Measurements from ENCODE around the gene TMEM163. TPM values are rescaled to one million over a fixed set of nuclear protein-coding genes. Genes with fewer than 3 reads are reported as not detected.

TMEM163 gene
- total RNA-seq, 1 experiment from 2014 or later = 0.12 TPM

- POLR2A ChIA-PET = no interaction called here
- CTCF ChIA-PET = no interaction called here
- no peaks in the 10 kb centered on the region for H3K9me3 ChIP-seq (ENCODE audit: control insufficient read depth in 1 of 2, insufficient read depth in 1 of 2, low read depth in 1 of 2, low read length in 2 of 2)
Observed at GRCh38 chr2:134704173-134704572, 14.6 kb downstream of the TMEM163 start.

GRCh38 chr2:134703426-134703825 lies 15.4 kb downstream of the TMEM163 start:
- Histone ChIP-seq H3K4me2 (ENCODE audit: low read length) (no peak overlapping the region), H3K9ac (ENCODE audit: low read length) (no peak overlapping the region), H3K27me3 (ENCODE audit: insufficient read depth, low read length) (no peaks in the 10 kb centered on the region), H3K4me1 (ENCODE audit: control insufficient read depth in 1 of 2, insufficient read depth in 2 of 2, low read length in 2 of 2) (no peaks in the 10 kb centered on the region), H3K36me3 (ENCODE audit: control insufficient read depth in 1 of 2, insufficient read depth in 2 of 2, low read length in 2 of 2) (no peaks in the 10 kb centered on the region), H3K9me2 (ENCODE audit: insufficient read depth) (no peaks in the 10 kb centered on the region), H3K79me2 (ENCODE audit: insufficient read depth, low read length) (no peaks in the 10 kb centered on the region), H2AFZ (ENCODE audit: low read depth, low read length, poor library complexity, severe bottlenecking) (no peak overlapping the region), H4K20me1 (ENCODE audit: insufficient read depth) (no peaks in the 10 kb centered on the region), H3K4me3 (replicated peaks in 1 of 2; ENCODE audit: low read depth in 1 of 2, low read length in 2 of 2) (no peak overlapping the region), H3K27ac (ENCODE audit: low read depth, low read length) (no peak overlapping the region), H3K9me3 (ENCODE audit: control insufficient read depth in 1 of 2, insufficient read depth in 1 of 2, low read depth in 1 of 2, low read length in 2 of 2) (no peaks in the 10 kb centered on the region)
- ChIA-PET RAD21 (ENCODE audit: low non-redundant PET in 1 of 2, low total read pairs in 2 of 2, uncharacterized antibody in 2 of 2, unreplicated experiment in 2 of 2) (no interaction called here), CTCF (no interaction called here), POLR2A (no interaction called here)
- no peak for ATAC-seq
- TF ChIP-seq, protein P1, sequence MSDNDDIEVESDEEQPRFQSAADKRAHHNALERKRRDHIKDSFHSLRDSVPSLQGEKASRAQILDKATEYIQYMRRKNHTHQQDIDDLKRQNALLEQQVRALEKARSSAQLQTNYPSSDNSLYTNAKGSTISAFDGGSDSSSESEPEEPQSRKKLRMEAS (IDR thresholded peaks at IDR 0.05) = no peak
- TF ChIP-seq ZNF274 (IDR thresholded peaks at IDR 0.05; ENCODE audit: low read depth, low read length) (no peak), POLR2A (IDR thresholded peaks at IDR 0.05; ENCODE audit: borderline replicate concordance, extremely low read depth, insufficient read depth, insufficient read length) (no peak), ELF1 (IDR thresholded peaks at IDR 0.05; ENCODE audit: borderline replicate concordance, low read depth) (no peak)
- DNase-seq (ENCODE audit: low read depth, low spot score) = no peak
- no TSS peak for BruUV-seq (replicated peaks)
- intact Hi-C loops (cut with micrococcal nuclease) = no loop called here

More at GRCh38 chr2:134704173-134704572, 14.6 kb downstream of the TMEM163 start:
- ATAC-seq = peak; percentile 53; the same call in 1 of the 2 replicates
- Histone ChIP-seq H3K36me3 (ENCODE audit: control insufficient read depth in 1 of 2, insufficient read depth in 2 of 2, low read length in 2 of 2) (no peaks in the 10 kb centered on the region), H2AFZ (ENCODE audit: low read depth, low read length, poor library complexity, severe bottlenecking) (no peak overlapping the region), H3K9ac (ENCODE audit: low read length) (no peak overlapping the region), H3K4me3 (replicated peaks in 1 of 2; ENCODE audit: low read depth in 1 of 2, low read length in 2 of 2) (no peak overlapping the region), H3K9me2 (ENCODE audit: insufficient read depth) (no peaks in the 10 kb centered on the region), H3K27me3 (ENCODE audit: insufficient read depth, low read length) (0 out of 2 replicates have a peak, but pooled peaks cover under 1% of the 10 kb centered on the region), H4K20me1 (ENCODE audit: insufficient read depth) (no peaks in the 10 kb centered on the region), H3K4me2 (ENCODE audit: low read length) (no peak overlapping the region), H3K79me2 (ENCODE audit: insufficient read depth, low read length) (no peaks in the 10 kb centered on the region), H3K27ac (ENCODE audit: low read depth, low read length) (no peak overlapping the region), H3K4me1 (ENCODE audit: control insufficient read depth in 1 of 2, insufficient read depth in 2 of 2, low read length in 2 of 2) (no peaks in the 10 kb centered on the region)
- TF ChIP-seq, protein P2, sequence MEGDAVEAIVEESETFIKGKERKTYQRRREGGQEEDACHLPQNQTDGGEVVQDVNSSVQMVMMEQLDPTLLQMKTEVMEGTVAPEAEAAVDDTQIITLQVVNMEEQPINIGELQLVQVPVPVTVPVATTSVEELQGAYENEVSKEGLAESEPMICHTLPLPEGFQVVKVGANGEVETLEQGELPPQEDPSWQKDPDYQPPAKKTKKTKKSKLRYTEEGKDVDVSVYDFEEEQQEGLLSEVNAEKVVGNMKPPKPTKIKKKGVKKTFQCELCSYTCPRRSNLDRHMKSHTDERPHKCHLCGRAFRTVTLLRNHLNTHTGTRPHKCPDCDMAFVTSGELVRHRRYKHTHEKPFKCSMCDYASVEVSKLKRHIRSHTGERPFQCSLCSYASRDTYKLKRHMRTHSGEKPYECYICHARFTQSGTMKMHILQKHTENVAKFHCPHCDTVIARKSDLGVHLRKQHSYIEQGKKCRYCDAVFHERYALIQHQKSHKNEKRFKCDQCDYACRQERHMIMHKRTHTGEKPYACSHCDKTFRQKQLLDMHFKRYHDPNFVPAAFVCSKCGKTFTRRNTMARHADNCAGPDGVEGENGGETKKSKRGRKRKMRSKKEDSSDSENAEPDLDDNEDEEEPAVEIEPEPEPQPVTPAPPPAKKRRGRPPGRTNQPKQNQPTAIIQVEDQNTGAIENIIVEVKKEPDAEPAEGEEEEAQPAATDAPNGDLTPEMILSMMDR (IDR thresholded peaks at IDR 0.05 in 2 of 3, conservative IDR thresholded peaks at IDR 0.05 in 1 of 3; ENCODE audit: borderline replicate concordance in 1 of 3, insufficient read depth in 1 of 3, low read depth in 2 of 3, low read length in 2 of 3) = peak in 1 of 3 experiments; percentile 17; a peak in 2 of 6 replicates
- no peak for TF ChIP-seq SIN3A (IDR thresholded peaks at IDR 0.05; ENCODE audit: low read depth)
- BruUV-seq (replicated peaks) = no TSS peak
- RAD21 ChIA-PET (ENCODE audit: low non-redundant PET in 1 of 2, low total read pairs in 2 of 2, uncharacterized antibody in 2 of 2, unreplicated experiment in 2 of 2) = no interaction called here
- intact Hi-C loops (cut with micrococcal nuclease) = no loop called here
- DNase-seq (ENCODE audit: low read depth, low spot score) = no peak

Data from HCT116 (cell line).